Gastroesophageal sphincter (tissue), 3 donors: ENCODE data around the gene SMTNL1.

Experiments used
- EP300 ChIP-seq: sonication (generic); formaldehyde crosslinking; IDR thresholded peaks from one replicate; pipeline ENCODE4 v1.6.1; 2017; ENCODE audit warnings: antibody characterized with exemption, mild to moderate bottlenecking
- POLR2A ChIP-seq, 2 donors: fragments of 450-650 bp; IDR thresholded peaks; one replicate each; pipeline ENCODE4 v1.6.1; 2017; ENCODE audit warnings: antibody characterized with exemption in 2 of 2, mild to moderate bottlenecking in 2 of 2, moderate library complexity in 1 of 2
- TF ChIP-seq, protein P1 (sequence below), 4 experiments: fragments of 200-600 bp in 2 of 4; fragments of 450-650 bp in 2 of 4; sonication (generic) in 1 of 4; IDR thresholded peaks; one replicate each; pipeline ENCODE4 v1.5.1; 2017 to 2019; ENCODE audit warnings: antibody characterized with exemption in 4 of 4, mild to moderate bottlenecking in 2 of 4, moderate library complexity in 2 of 4

DNA sequence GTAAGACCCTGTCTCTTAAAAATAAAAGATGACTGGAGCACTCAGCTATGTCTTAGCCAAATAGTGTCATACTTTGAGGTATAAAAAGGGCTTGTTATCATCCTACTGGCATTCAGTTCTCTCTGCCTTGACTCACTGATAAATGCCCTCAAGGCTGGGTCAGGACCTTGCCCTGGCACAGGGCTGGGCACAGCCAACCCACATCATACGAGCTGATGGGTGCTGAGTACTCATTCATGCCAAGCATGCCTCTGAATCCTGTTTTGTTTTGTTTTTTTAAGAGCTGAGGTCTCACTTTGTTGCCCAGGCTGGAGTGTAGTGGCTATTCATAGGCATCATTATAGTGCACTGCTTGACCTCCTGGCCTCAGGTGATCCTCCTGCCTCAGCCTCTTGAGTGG is 1.9 kb downstream of the SMTNL1 start:
- TF ChIP-seq, protein P1, sequence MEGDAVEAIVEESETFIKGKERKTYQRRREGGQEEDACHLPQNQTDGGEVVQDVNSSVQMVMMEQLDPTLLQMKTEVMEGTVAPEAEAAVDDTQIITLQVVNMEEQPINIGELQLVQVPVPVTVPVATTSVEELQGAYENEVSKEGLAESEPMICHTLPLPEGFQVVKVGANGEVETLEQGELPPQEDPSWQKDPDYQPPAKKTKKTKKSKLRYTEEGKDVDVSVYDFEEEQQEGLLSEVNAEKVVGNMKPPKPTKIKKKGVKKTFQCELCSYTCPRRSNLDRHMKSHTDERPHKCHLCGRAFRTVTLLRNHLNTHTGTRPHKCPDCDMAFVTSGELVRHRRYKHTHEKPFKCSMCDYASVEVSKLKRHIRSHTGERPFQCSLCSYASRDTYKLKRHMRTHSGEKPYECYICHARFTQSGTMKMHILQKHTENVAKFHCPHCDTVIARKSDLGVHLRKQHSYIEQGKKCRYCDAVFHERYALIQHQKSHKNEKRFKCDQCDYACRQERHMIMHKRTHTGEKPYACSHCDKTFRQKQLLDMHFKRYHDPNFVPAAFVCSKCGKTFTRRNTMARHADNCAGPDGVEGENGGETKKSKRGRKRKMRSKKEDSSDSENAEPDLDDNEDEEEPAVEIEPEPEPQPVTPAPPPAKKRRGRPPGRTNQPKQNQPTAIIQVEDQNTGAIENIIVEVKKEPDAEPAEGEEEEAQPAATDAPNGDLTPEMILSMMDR (IDR thresholded peaks at IDR 0.05), result no peak
- no peak for TF ChIP-seq EP300
- TF ChIP-seq POLR2A (IDR thresholded peaks at IDR 0.05), result no peak
